ENCODE data around the gene ZNF292.

- TF ChIP-seq CTCF (IDR thresholded peaks at IDR 0.05) (no peak), ZFX (IDR thresholded peaks at IDR 0.05; ENCODE audit: borderline replicate concordance) (no peak)
Observed at GRCh38 chr6:87293526-87293925, 138.2 kb downstream of the ZNF292 start.
